Tibial nerve (tissue), 4 donors: Measurements from ENCODE around the gene ANKRD27.

ENCODE experiments used
- EP300 ChIP-seq, 2 donors: sonication (generic); formaldehyde crosslinking; IDR thresholded peaks; one replicate each; pipeline ENCODE4 v1.6.1; 2017; ENCODE audit warnings: antibody characterized with exemption in 2 of 2, mild to moderate bottlenecking in 1 of 2
- POLR2A ChIP-seq, 2 donors: fragments of 450-650 bp; IDR thresholded peaks; one replicate each; pipeline ENCODE4 v1.6.1; 2017; ENCODE audit warnings: antibody characterized with exemption in 2 of 2, mild to moderate bottlenecking in 2 of 2, moderate library complexity in 2 of 2
- TF ChIP-seq, protein P1 (sequence below), 5 experiments: fragments of 200-600 bp in 3 of 5; fragments of 450-650 bp in 2 of 5; sonication (generic) in 3 of 5; IDR thresholded peaks; one replicate each; pipeline ENCODE4 v1.5.1; 2016 to 2019; ENCODE audit warnings: antibody characterized with exemption in 5 of 5, mild to moderate bottlenecking in 3 of 5, moderate library complexity in 2 of 5

DNA sequence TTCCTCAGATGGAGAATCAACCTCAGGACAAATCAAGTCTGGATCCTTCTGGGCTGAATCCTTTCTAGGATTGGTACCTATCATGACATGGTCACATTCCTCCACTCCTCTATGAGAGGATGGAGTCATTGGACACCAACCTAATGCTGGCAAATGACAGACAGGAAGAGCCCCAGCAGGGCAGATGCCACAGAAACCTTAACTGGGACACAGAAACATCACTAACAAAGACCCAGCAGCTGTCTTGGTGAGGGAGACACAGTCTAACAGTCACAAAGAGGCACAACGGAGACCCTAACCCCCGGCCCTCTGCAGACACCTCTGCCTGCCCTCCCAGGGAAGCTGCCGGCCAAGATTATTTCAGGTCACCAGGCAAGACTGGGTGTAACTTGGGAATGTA, 2.1 kb downstream of the ANKRD27 start:
- TF ChIP-seq, protein P1, sequence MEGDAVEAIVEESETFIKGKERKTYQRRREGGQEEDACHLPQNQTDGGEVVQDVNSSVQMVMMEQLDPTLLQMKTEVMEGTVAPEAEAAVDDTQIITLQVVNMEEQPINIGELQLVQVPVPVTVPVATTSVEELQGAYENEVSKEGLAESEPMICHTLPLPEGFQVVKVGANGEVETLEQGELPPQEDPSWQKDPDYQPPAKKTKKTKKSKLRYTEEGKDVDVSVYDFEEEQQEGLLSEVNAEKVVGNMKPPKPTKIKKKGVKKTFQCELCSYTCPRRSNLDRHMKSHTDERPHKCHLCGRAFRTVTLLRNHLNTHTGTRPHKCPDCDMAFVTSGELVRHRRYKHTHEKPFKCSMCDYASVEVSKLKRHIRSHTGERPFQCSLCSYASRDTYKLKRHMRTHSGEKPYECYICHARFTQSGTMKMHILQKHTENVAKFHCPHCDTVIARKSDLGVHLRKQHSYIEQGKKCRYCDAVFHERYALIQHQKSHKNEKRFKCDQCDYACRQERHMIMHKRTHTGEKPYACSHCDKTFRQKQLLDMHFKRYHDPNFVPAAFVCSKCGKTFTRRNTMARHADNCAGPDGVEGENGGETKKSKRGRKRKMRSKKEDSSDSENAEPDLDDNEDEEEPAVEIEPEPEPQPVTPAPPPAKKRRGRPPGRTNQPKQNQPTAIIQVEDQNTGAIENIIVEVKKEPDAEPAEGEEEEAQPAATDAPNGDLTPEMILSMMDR (IDR thresholded peaks at IDR 0.05): no peak
- no peak for TF ChIP-seq POLR2A (IDR thresholded peaks at IDR 0.05)
- no peak for TF ChIP-seq EP300 (IDR thresholded peaks at IDR 0.05)
